ENCODE results near the gene ZNF765.
"Not testable (repeated sequence)": the region's sequence is repeated elsewhere in the genome, so short reads cannot be mapped to it uniquely, and the experiment has no call there.

GRCh38 chr19:53447196-53447595 lies 52.2 kb downstream of the ZNF765 start:
- TF ChIP-seq, protein P1, sequence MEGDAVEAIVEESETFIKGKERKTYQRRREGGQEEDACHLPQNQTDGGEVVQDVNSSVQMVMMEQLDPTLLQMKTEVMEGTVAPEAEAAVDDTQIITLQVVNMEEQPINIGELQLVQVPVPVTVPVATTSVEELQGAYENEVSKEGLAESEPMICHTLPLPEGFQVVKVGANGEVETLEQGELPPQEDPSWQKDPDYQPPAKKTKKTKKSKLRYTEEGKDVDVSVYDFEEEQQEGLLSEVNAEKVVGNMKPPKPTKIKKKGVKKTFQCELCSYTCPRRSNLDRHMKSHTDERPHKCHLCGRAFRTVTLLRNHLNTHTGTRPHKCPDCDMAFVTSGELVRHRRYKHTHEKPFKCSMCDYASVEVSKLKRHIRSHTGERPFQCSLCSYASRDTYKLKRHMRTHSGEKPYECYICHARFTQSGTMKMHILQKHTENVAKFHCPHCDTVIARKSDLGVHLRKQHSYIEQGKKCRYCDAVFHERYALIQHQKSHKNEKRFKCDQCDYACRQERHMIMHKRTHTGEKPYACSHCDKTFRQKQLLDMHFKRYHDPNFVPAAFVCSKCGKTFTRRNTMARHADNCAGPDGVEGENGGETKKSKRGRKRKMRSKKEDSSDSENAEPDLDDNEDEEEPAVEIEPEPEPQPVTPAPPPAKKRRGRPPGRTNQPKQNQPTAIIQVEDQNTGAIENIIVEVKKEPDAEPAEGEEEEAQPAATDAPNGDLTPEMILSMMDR (conservative IDR thresholded peaks at IDR 0.05; ENCODE audit: low read length) = not testable (repeated sequence)
- not testable (repeated sequence) for TF ChIP-seq EZH2phosphoT487 (IDR thresholded peaks at IDR 0.05; ENCODE audit: borderline replicate concordance, low read depth, low read length)

Measured in OCI-LY7 (cell line).